ENCODE data around the gene ZNF350.
"Not testable (repeated sequence)": the region's sequence is repeated elsewhere in the genome, so short reads cannot be mapped to it uniquely, and the experiment has no call there.

Gene ZNF350

GRCh38 chr19:51983361-51983760, 3.3 kb downstream of the ZNF350 start:
- no peak overlapping the region for H3K4me3 ChIP-seq (ENCODE audit: low read depth, low read length)
- in situ Hi-C loops (cut with HindIII; ENCODE audit: low sequenced_read_pairs) = no loop called here
- no peak for TF ChIP-seq CTCF (IDR thresholded peaks at IDR 0.05; ENCODE audit: low read depth, low read length)
- no peak for DNase-seq (ENCODE audit: low read depth, low spot score)

- DNase-seq (ENCODE audit: low read depth, low spot score); H3K4me3 ChIP-seq (ENCODE audit: low read depth, low read length); in situ Hi-C loops (cut with HindIII; ENCODE audit: low sequenced_read_pairs): not testable (repeated sequence)
These were observed 5.7 kb downstream of the ZNF350 start for GRCh38 chr19:51980926-51981325.

- no peak for DNase-seq (ENCODE audit: low read depth, low spot score)
- no peak overlapping the region for H3K4me3 ChIP-seq (ENCODE audit: low read depth, low read length)
- in situ Hi-C loops (cut with HindIII; ENCODE audit: low sequenced_read_pairs) = no loop called here
These were observed 6.4 kb downstream of the ZNF350 start for GRCh38 chr19:51980116-51980736.

GRCh38 chr19:51978882-51979281, 7.8 kb downstream of the ZNF350 start:
- DNase-seq (ENCODE audit: low read depth, low spot score) = no peak
- in situ Hi-C loops (cut with HindIII; ENCODE audit: low sequenced_read_pairs) = no loop called here
- no peak overlapping the region for H3K4me3 ChIP-seq (ENCODE audit: low read depth, low read length)
- no peak for TF ChIP-seq CTCF (IDR thresholded peaks at IDR 0.05; ENCODE audit: low read depth, low read length)

More at GRCh38 chr19:51980116-51980736, 6.4 kb downstream of the ZNF350 start:
- no peak for TF ChIP-seq CTCF (IDR thresholded peaks at IDR 0.05; ENCODE audit: low read depth, low read length)

- TF ChIP-seq CTCF (IDR thresholded peaks at IDR 0.05; ENCODE audit: low read depth, low read length) = no peak
- H3K4me3 ChIP-seq (ENCODE audit: low read depth, low read length) = no peak overlapping the region
- DNase-seq (ENCODE audit: low read depth, low spot score) = no peak
- in situ Hi-C loops (cut with HindIII; ENCODE audit: low sequenced_read_pairs) = no loop called here
These were observed 9.3 kb downstream of the ZNF350 start for GRCh38 chr19:51977346-51977745.

- no peak for TF ChIP-seq CTCF (IDR thresholded peaks at IDR 0.05; ENCODE audit: low read depth, low read length)
- in situ Hi-C loops (cut with HindIII; ENCODE audit: low sequenced_read_pairs) = no loop called here
- no peak for DNase-seq (ENCODE audit: low read depth, low spot score)
- H3K4me3 ChIP-seq (ENCODE audit: low read depth, low read length) = no peak overlapping the region
These were observed 9.8 kb downstream of the ZNF350 start for GRCh38 chr19:51976852-51977251.

- in situ Hi-C loops (cut with HindIII; ENCODE audit: low sequenced_read_pairs); DNase-seq (ENCODE audit: low read depth, low spot score); H3K4me3 ChIP-seq (ENCODE audit: low read depth, low read length): not testable (repeated sequence)
These were observed 10.9 kb downstream of the ZNF350 start for GRCh38 chr19:51975787-51976186.

- H3K4me3 ChIP-seq (ENCODE audit: low read depth, low read length) = no peak overlapping the region
- TF ChIP-seq CTCF (IDR thresholded peaks at IDR 0.05; ENCODE audit: low read depth, low read length) = no peak
- peak; percentile 33 for DNase-seq (ENCODE audit: low read depth, low spot score)
- in situ Hi-C loops (cut with HindIII; ENCODE audit: low sequenced_read_pairs) = no loop called here
These were observed 15.0 kb downstream of the ZNF350 start for GRCh38 chr19:51971624-51972023.
